Measurements from ENCODE around the gene SMARCC2. TPM values are rescaled to one million over a fixed set of nuclear protein-coding genes. Genes with fewer than 3 reads are reported as not detected.
A peak's percentile ranks its signal among the peaks of the same experiment; 100 is the strongest.

SMARCC2 gene
- total RNA-seq, 1 experiment from 2014 or later, result 150 TPM

GRCh38 chr12:56188778-56189098, 545 bp downstream of the SMARCC2 start:
- TF ChIP-seq CTCF (IDR thresholded peaks at IDR 0.05; ENCODE audit: unreplicated experiment), result no peak
- Mint-ChIP-seq H3K27ac (ENCODE audit: unreplicated experiment) (peak overlapping the region; percentile 88), H3K36me3 (ENCODE audit: insufficient read depth, unreplicated experiment) (peaks cover 57% of the 10 kb centered on the region), H3K9me3 (ENCODE audit: low read depth, unreplicated experiment) (no peaks in the 10 kb centered on the region), H3K4me3 (ENCODE audit: low read depth, unreplicated experiment) (peak overlapping the region; percentile 89), H3K27me3 (ENCODE audit: unreplicated experiment) (no peaks in the 10 kb centered on the region), H3K4me1 (ENCODE audit: low read depth, unreplicated experiment) (peaks cover 41% of the 10 kb centered on the region)
- CTCF ChIA-PET, result interaction anchor here (0.8 to 3.8 kb wide), 13 partner anchors 12 to 276 kb away, joined by 3 to 53 read pairs (median 11); partner anchors contain the start of genes COQ10A, ESYT1, MYL6 and RNF41
- BruUV-seq (replicated peaks), result no TSS peak
- intact Hi-C loops (cut with micrococcal nuclease; ENCODE audit: unreplicated experiment), result loop anchor here (2.0 to 10.0 kb wide), 2 partner anchors 70 to 144 kb away; partner anchors contain the start of genes RPS26 and ZC3H10
- DNase-seq, result no peak

GRCh38 chr12:56188131-56188777, 1.0 kb downstream of the SMARCC2 start:
- peak overlapping the region; percentile 88 for H3K27ac Mint-ChIP-seq (ENCODE audit: unreplicated experiment)
- CTCF ChIA-PET, result interaction anchor here (0.5 to 3.8 kb wide), 9 partner anchors 12 to 276 kb away, joined by 3 to 53 read pairs (median 11); partner anchors contain the start of genes RNF41 and ZC3H10
- no TSS peak for BruUV-seq (replicated peaks)
- no peak for DNase-seq
- intact Hi-C loops (cut with micrococcal nuclease; ENCODE audit: unreplicated experiment), result loop anchor here (2.0 to 10.0 kb wide), 2 partner anchors 69 to 143 kb away; partner anchors contain the start of genes RPS26 and ZC3H10
- peaks cover 36% of the 10 kb centered on the region for H3K4me1 Mint-ChIP-seq (ENCODE audit: low read depth, unreplicated experiment)
- peak overlapping the region; percentile 89 for H3K4me3 Mint-ChIP-seq (ENCODE audit: low read depth, unreplicated experiment)
- TF ChIP-seq CTCF (IDR thresholded peaks at IDR 0.05; ENCODE audit: unreplicated experiment), result no peak
- no peaks in the 10 kb centered on the region for H3K9me3 Mint-ChIP-seq (ENCODE audit: low read depth, unreplicated experiment)
- no peaks in the 10 kb centered on the region for H3K27me3 Mint-ChIP-seq (ENCODE audit: unreplicated experiment)
- H3K36me3 Mint-ChIP-seq (ENCODE audit: insufficient read depth, unreplicated experiment), result peaks cover 58% of the 10 kb centered on the region

- no peak for DNase-seq
- Mint-ChIP-seq H3K9me3 (ENCODE audit: low read depth, unreplicated experiment) (no peaks in the 10 kb centered on the region), H3K27ac (ENCODE audit: unreplicated experiment) (no peak overlapping the region), H3K27me3 (ENCODE audit: unreplicated experiment) (no peaks in the 10 kb centered on the region), H3K36me3 (ENCODE audit: insufficient read depth, unreplicated experiment) (peaks cover 63% of the 10 kb centered on the region), H3K4me1 (ENCODE audit: low read depth, unreplicated experiment) (peaks cover 28% of the 10 kb centered on the region), H3K4me3 (ENCODE audit: low read depth, unreplicated experiment) (no peak overlapping the region)
- no TSS peak for BruUV-seq (replicated peaks)
- CTCF ChIA-PET, result interaction anchor here (1.4 to 3.8 kb wide), 2 partner anchors 11 to 68 kb away, joined by 3 to 53 read pairs; partner anchors contain the start of gene ZC3H10
- intact Hi-C loops (cut with micrococcal nuclease; ENCODE audit: unreplicated experiment), result loop anchor here (10.0 kb wide), 1 partner anchor 142 kb away; the partner anchor contains the start of gene RPS26
- TF ChIP-seq CTCF (IDR thresholded peaks at IDR 0.05; ENCODE audit: unreplicated experiment), result no peak
These were observed 2.3 kb downstream of the SMARCC2 start for GRCh38 chr12:56186957-56187356.

- no TSS peak for BruUV-seq (replicated peaks)
- no peak for DNase-seq
- Mint-ChIP-seq H3K27me3 (ENCODE audit: unreplicated experiment) (no peaks in the 10 kb centered on the region), H3K9me3 (ENCODE audit: low read depth, unreplicated experiment) (no peaks in the 10 kb centered on the region), H3K4me1 (ENCODE audit: low read depth, unreplicated experiment) (no peaks in the 10 kb centered on the region), H3K36me3 (ENCODE audit: insufficient read depth, unreplicated experiment) (peaks cover 66% of the 10 kb centered on the region), H3K27ac (ENCODE audit: unreplicated experiment) (no peak overlapping the region), H3K4me3 (ENCODE audit: low read depth, unreplicated experiment) (no peak overlapping the region)
- no peak for TF ChIP-seq CTCF (IDR thresholded peaks at IDR 0.05; ENCODE audit: unreplicated experiment)
- CTCF ChIA-PET, result no interaction called here
- intact Hi-C loops (cut with micrococcal nuclease; ENCODE audit: unreplicated experiment), result no loop called here
These were observed 10.9 kb downstream of the SMARCC2 start for GRCh38 chr12:56178347-56178746.
